ENCODE measurements around the gene RMDN3.

Gene RMDN3

DNA sequence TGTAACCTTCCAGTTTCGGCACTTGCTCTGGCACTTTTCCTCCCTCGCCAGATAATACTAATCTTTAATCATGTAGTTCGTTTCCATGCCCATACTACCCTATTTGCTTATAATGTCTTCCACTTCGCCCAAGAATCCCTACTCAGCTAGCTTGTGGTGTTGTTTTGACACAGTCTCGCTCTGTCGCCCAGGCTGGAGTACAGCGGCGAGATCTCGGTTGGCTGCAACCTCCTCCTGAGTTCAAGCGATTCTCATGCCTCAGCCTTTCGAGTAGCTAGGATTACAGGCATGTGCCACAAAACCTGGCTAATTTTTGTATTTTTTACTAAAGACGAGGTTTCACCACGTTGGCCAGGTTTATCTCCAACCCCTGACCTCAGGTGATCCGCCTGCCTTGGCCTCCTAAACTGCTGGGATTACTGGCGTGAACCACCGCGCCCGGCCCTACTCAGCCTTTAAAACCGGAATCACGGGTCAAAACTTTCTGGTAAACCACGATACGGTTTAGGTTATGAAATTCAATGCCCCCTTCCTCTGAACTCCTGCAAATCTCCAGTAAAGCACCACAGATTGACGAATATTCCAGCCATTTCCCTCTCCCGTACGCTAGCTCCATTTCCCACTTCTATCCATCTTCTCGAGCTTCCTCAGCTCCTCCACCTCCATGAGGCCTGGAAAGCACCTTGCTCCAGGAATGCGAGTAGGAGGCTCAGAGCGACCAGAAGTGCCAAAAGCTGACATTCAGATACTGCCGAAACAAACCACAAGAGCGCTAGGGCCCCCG is 61.0 kb downstream of the RMDN3 start:
- DNase-seq = no peak

GRCh38 chr15:40691737-40692136 is 63.3 kb downstream of the RMDN3 start:
- DNase-seq = no peak

DNA sequence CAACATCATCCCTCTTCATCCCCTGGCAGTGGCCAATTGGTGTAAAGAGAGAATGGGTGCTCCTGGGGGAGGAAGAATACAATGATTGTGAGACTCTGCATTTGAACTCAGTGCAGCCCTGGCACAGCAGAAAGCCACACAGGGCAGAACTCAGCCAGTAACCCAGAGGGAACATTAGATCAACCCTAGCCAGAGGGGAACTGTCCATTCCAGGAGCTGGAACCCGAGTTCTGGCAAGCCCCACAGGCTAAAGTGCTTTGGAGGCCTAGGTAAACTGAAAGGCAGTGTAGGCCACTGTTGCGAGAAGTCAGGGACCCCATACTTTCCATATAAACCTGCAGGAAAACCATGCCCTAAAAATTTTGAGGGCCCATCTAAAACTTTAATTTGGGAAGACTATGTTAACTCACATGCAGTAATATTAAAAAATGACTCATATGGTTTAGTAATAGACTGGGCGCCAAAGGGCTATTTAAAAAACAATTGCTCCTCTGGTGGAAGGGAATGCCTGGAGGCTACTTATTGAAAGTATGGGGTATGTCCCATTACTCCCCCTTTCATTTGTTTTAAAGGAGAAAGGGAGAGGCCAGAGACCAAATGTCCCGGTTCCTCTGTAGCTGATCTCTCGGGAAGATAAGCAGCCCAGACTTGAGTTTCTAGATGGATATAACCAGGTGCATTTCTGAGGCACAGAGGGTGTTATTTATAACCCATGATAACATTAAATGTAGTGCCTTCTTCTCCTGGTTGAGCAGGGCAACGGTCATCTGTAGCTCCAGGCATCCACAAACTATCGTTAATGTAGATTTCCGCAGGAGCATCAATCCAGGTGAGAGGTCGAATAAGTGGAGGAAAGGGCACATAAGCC is 65.9 kb downstream of the RMDN3 start:
- DNase-seq = no peak

Data from cortex of kidney (tissue), 1 donor.